Liver (tissue), 3 donors: ENCODE results near the gene DTX3L.

Experiments used
- CTCF ChIP-seq: fragments of 150-350 bp; IDR thresholded peaks from 2 replicates; pipeline ENCODE4 v1.5.1; 2017; ENCODE audit warnings: improper control_type of control experiment, low read depth, low read length; ENCODE audit not compliant: missing input control
- GABPA ChIP-seq, 2 donors: IDR thresholded peaks in 1 of 2; conservative IDR thresholded peaks in 1 of 2; 2 replicates each; pipeline ENCODE4 v1.6.1; 2016; ENCODE audit warnings: antibody characterized with exemption in 2 of 2, mild to moderate bottlenecking in 1 of 2, moderate library complexity in 1 of 2
- JUND ChIP-seq, 2 donors: IDR thresholded peaks; 2 replicates each; pipeline ENCODE4 v1.6.1; 2016; ENCODE audit warnings: antibody characterized with exemption in 2 of 2
- MAX ChIP-seq: IDR thresholded peaks from 2 replicates; pipeline ENCODE4 v1.6.1; 2016; ENCODE audit warnings: antibody characterized with exemption
- RAD21 ChIP-seq, 2 donors: IDR thresholded peaks; 2 replicates each; pipeline ENCODE4 v1.6.1; 2016; ENCODE audit warnings: antibody characterized with exemption in 2 of 2, mild to moderate bottlenecking in 2 of 2
- RXRA ChIP-seq, 2 donors: IDR thresholded peaks; 2 replicates each; pipeline ENCODE4 v1.6.1; 2017 to 2018; ENCODE audit warnings: antibody characterized with exemption in 2 of 2, mild to moderate bottlenecking in 1 of 2
- TAF1 ChIP-seq: conservative IDR thresholded peaks from 2 replicates; pipeline ENCODE4 v1.6.1; 2016; ENCODE audit warnings: antibody characterized with exemption, mild to moderate bottlenecking
- YY1 ChIP-seq: IDR thresholded peaks from 2 replicates; pipeline ENCODE4 v1.6.1; 2016; ENCODE audit warnings: antibody characterized with exemption, mild to moderate bottlenecking
- TF ChIP-seq, protein P1 (sequence below): IDR thresholded peaks from 2 replicates; pipeline ENCODE4 v1.6.1; 2016; ENCODE audit warnings: antibody characterized with exemption
- TF ChIP-seq, protein P2 (sequence below): IDR thresholded peaks from 2 replicates; pipeline ENCODE4 v1.6.1; 2016; ENCODE audit warnings: antibody characterized with exemption
- donor health status: healthy.
- donor health status: healthy.

DNA sequence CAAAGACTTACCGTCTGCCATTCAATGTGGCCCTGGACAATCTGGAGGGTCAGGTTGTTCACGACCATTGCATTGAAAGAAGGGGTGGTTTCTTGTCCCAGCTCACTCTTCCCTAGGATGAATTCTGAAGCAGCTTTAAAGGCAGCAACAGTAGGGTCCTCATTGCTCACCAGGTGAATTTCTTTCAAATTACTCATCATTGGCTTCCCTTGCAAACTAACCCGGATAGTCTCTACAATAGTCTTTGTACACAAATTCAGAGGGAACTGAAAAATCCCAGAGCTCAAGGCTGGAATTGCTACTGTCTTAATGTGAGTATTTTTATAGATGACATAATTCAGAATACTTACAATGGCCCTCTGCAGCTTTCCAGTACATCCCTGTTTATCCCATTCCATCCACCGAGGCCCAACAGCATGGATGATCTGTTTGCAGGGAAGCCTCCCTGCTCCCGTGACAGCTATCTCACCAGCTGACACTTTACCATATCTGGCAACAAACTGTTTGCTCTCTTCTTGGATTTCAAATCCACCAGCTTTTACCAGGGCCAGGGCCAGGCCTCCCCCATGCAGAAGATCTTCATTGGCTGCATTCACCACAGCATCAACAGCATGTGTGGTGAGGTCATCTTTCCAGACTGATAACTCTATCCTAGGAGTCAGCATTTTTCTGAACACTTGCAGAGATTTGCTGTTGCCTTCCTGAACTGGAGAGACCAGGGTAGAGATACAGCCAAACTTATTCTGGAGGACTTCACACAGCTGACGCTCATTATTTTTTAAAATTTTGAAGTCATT lies 8.7 kb upstream of the DTX3L start:
- TF ChIP-seq CTCF (no peak), GABPA (IDR thresholded peaks at IDR 0.05 in 1 of 2, conservative IDR thresholded peaks at IDR 0.05 in 1 of 2) (no peak), YY1 (no peak), TAF1 (no peak), JUND (IDR thresholded peaks at IDR 0.05) (no peak), MAX (no peak), RAD21 (IDR thresholded peaks at IDR 0.05) (no peak), RXRA (IDR thresholded peaks at IDR 0.05) (no peak)
- TF ChIP-seq, protein P1, sequence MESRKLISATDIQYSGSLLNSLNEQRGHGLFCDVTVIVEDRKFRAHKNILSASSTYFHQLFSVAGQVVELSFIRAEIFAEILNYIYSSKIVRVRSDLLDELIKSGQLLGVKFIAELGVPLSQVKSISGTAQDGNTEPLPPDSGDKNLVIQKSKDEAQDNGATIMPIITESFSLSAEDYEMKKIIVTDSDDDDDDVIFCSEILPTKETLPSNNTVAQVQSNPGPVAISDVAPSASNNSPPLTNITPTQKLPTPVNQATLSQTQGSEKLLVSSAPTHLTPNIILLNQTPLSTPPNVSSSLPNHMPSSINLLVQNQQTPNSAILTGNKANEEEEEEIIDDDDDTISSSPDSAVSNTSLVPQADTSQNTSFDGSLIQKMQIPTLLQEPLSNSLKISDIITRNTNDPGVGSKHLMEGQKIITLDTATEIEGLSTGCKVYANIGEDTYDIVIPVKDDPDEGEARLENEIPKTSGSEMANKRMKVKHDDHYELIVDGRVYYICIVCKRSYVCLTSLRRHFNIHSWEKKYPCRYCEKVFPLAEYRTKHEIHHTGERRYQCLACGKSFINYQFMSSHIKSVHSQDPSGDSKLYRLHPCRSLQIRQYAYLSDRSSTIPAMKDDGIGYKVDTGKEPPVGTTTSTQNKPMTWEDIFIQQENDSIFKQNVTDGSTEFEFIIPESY = no peak
- TF ChIP-seq, protein P2, sequence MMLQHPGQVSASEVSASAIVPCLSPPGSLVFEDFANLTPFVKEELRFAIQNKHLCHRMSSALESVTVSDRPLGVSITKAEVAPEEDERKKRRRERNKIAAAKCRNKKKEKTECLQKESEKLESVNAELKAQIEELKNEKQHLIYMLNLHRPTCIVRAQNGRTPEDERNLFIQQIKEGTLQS = no peak
